ENCODE results near the gene NOXA1. TPM values are rescaled to one million over a fixed set of nuclear protein-coding genes. Genes with fewer than 3 reads are reported as not detected.

Gene NOXA1
- polyA plus RNA-seq, 1 experiment = 0.32 TPM

DNA sequence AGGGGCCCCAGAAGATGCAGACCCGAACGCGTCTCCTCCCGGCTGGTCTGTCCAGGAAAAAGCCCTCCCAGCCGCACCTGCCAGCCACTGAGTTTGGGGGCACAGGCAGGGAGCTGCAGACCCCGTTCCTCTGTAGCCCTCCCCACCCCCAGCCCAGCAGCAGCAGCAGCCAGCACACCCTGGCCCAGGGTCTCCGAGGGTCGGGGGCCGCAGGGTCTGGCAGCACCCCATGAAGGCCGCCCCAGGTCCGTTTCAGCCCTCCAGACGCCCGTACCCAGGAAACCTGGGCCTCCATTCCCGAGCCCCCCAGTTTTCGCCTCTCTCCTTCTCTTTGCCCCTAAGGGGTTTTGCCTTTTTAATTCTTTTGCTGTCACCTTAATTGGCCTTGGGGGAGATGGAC is 19.9 kb upstream of the NOXA1 start:
- POLR2A ChIA-PET = no interaction called here

DNA sequence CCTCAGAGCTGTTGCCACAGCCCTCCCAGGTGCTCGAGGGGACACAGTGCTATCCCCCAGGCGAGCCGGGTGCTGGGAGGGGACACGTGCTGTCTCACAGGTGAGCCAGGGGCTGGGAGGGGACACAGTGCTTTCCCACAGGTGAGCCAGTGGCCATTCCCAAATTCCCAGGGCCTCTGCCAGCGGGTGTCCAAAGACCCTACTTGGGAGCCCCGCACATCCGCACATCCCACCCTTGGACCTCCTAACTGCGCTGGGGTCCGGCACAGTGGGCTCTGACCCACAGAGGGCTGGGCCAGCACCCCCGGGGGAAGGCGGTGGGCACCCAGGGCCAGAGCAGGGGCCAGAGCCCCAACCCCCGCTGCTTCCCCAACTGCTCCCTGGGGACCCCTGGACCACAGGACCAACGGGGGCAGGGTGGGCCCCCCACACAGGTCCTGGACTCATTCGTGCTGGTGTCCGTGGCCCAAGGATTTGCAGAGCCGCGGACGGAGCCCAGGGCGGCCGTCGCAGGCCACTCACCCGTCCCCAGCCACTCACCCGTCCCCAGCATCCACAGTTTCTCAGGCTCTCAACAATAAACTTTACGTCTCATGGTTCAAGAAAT is 18.1 kb upstream of the NOXA1 start:
- no peaks in the 10 kb centered on the region for H3K36me3 ChIP-seq (ENCODE audit: control insufficient read depth, insufficient read depth, low read length)
- ChIA-PET CTCF (interaction anchor here (0.6 to 1.7 kb wide), 5 partner anchors 11 to 140 kb away, joined by 3 to 6 read pairs (median 3); partner anchors contain the start of genes EXD3 and NOXA1), POLR2A (no interaction called here)

More for the DNA sequence above, 19.9 kb upstream of the NOXA1 start:
- CTCF ChIA-PET = no interaction called here
- TF ChIP-seq CTCF (IDR thresholded peaks at IDR 0.05; ENCODE audit: insufficient read depth, low read depth, low read length) = no peak
- Histone ChIP-seq H3K4me3 (ENCODE audit: low read depth, low read length) (no peak overlapping the region), H3K27me3 (ENCODE audit: control insufficient read depth, insufficient read depth, low read length) (no peaks in the 10 kb centered on the region), H3K36me3 (ENCODE audit: control insufficient read depth, insufficient read depth, low read length) (no peaks in the 10 kb centered on the region)
- DNase-seq (ENCODE audit: low read depth) = no peak

GRCh38 chr9:137405677-137406081 is 17.5 kb upstream of the NOXA1 start:
- Histone ChIP-seq H3K27me3 (ENCODE audit: control insufficient read depth, insufficient read depth, low read length) (no peaks in the 10 kb centered on the region), H3K36me3 (ENCODE audit: control insufficient read depth, insufficient read depth, low read length) (no peaks in the 10 kb centered on the region), H3K4me3 (ENCODE audit: low read depth, low read length) (no peak overlapping the region)
- CTCF ChIA-PET = interaction anchor here (0.6 to 1.7 kb wide), 4 partner anchors 13 to 140 kb away, joined by 3 to 6 read pairs (median 3); partner anchors contain the start of genes EXD3 and NOXA1
- POLR2A ChIA-PET = no interaction called here
- no peak for TF ChIP-seq CTCF (IDR thresholded peaks at IDR 0.05; ENCODE audit: insufficient read depth, low read depth, low read length)
- DNase-seq (ENCODE audit: low read depth) = no peak

More for the DNA sequence above, 18.1 kb upstream of the NOXA1 start:
- DNase-seq (ENCODE audit: low read depth) = no peak
- Histone ChIP-seq H3K4me3 (ENCODE audit: low read depth, low read length) (no peak overlapping the region), H3K27me3 (ENCODE audit: control insufficient read depth, insufficient read depth, low read length) (no peaks in the 10 kb centered on the region)
- no peak for TF ChIP-seq CTCF (IDR thresholded peaks at IDR 0.05; ENCODE audit: insufficient read depth, low read depth, low read length)

DNA sequence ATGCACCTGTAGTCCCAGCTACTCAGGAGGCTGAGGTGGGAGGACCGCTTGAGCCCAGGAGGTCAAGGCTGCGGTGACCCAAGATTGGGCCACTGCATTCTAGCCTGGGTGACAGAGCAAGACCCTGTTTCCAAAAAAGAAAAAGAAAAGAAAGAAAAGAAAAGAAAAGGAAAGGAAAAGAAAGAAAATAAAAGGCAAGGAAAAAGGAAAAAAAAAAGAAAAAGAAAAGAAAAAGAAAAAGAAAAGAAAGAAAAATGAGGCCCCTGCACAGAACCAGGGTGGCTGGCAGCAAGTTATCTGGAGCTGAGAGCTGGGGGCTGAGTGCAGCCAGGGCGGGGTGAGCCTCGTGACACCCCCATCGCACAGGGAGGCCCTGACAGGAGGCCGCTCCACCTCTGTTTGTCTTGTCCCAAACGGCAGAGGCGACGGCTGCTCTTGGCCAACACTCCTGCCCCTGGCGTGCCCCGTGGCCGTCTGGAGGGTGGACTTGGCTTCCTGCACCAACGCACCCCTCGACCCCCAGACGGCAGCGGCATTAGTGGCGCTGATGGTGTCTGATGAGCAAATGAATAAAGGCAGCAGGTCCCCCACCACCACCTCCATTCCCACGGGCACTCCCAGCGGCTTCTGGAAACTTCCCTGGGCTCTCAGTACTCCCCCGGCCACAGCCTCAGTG is 17.0 kb upstream of the NOXA1 start:
- no peaks in the 10 kb centered on the region for H3K27me3 ChIP-seq (ENCODE audit: control insufficient read depth, insufficient read depth, low read length)
- CTCF ChIA-PET = interaction anchor here (0.6 to 1.0 kb wide), 2 partner anchors 130 to 141 kb away, joined by 3 read pairs; no protein-coding TSS in a partner anchor
- no peaks in the 10 kb centered on the region for H3K36me3 ChIP-seq (ENCODE audit: control insufficient read depth, insufficient read depth, low read length)
- POLR2A ChIA-PET = no interaction called here
- DNase-seq (ENCODE audit: low read depth) = no peak
- no peak for TF ChIP-seq CTCF (IDR thresholded peaks at IDR 0.05; ENCODE audit: insufficient read depth, low read depth, low read length)
- H3K4me3 ChIP-seq (ENCODE audit: low read depth, low read length) = peak overlapping the region; percentile 39

GRCh38 chr9:137406876-137407589 is 16.2 kb upstream of the NOXA1 start:
- POLR2A ChIA-PET = no interaction called here
- H3K36me3 ChIP-seq (ENCODE audit: control insufficient read depth, insufficient read depth, low read length) = no peaks in the 10 kb centered on the region
- CTCF ChIA-PET = interaction anchor here (1.1 kb wide), 1 partner anchor 11 kb away, joined by 4 read pairs; no protein-coding TSS in a partner anchor
- no peaks in the 10 kb centered on the region for H3K27me3 ChIP-seq (ENCODE audit: control insufficient read depth, insufficient read depth, low read length)
- DNase-seq (ENCODE audit: low read depth) = no peak
- peak overlapping the region; percentile 39 for H3K4me3 ChIP-seq (ENCODE audit: low read depth, low read length)
- TF ChIP-seq CTCF (IDR thresholded peaks at IDR 0.05; ENCODE audit: insufficient read depth, low read depth, low read length) = peak; percentile 57

Data from BJ (cell line).